NCI-H128 (cell line): ENCODE results near the gene APBA1.

ENCODE experiments used
- DNase-seq: peaks from one replicate; lab custom pipeline; 2025; ENCODE audit not compliant: unreplicated experiment; lab: John Stamatoyannopoulos, UW

APBA1 gene

GRCh38 chr9:69579760-69580581, 92.2 kb downstream of the APBA1 start:
- DNase-seq = no peak

- no peak for DNase-seq
Observed at GRCh38 chr9:69579032-69579758, 93.0 kb downstream of the APBA1 start.

- DNase-seq = no peak
Observed at GRCh38 chr9:69578026-69578425, 94.1 kb downstream of the APBA1 start.

- DNase-seq = no peak
Observed at GRCh38 chr9:69577123-69577522, 95.0 kb downstream of the APBA1 start.

GRCh38 chr9:69574057-69574456, 98.1 kb downstream of the APBA1 start:
- no peak for DNase-seq

- DNase-seq = no peak
Observed at GRCh38 chr9:69573651-69574050, 98.5 kb downstream of the APBA1 start.

GRCh38 chr9:69572611-69573010, 99.6 kb downstream of the APBA1 start:
- DNase-seq = no peak

GRCh38 chr9:69571032-69571431, 101.1 kb downstream of the APBA1 start:
- no peak for DNase-seq

GRCh38 chr9:69569738-69570451, 102.3 kb downstream of the APBA1 start:
- DNase-seq = no peak

GRCh38 chr9:69564557-69564956, 107.6 kb downstream of the APBA1 start:
- no peak for DNase-seq

GRCh38 chr9:69559126-69559525, 113.0 kb downstream of the APBA1 start:
- no peak for DNase-seq

GRCh38 chr9:69556707-69557106, 115.5 kb downstream of the APBA1 start:
- no peak for DNase-seq

GRCh38 chr9:69555802-69556201, 116.4 kb downstream of the APBA1 start:
- DNase-seq = no peak

- DNase-seq = no peak
Observed at GRCh38 chr9:69554945-69555344, 117.2 kb downstream of the APBA1 start.

- no peak for DNase-seq
Observed at GRCh38 chr9:69549310-69550202, 122.6 kb downstream of the APBA1 start.

- DNase-seq = no peak
Observed at GRCh38 chr9:69548681-69549080, 123.5 kb downstream of the APBA1 start.

GRCh38 chr9:69546265-69546664, 125.9 kb downstream of the APBA1 start:
- DNase-seq = no peak

GRCh38 chr9:69542942-69543704, 129.0 kb downstream of the APBA1 start:
- DNase-seq = peak; percentile 58

- DNase-seq = no peak
Observed at GRCh38 chr9:69542058-69542457, 130.1 kb downstream of the APBA1 start.

GRCh38 chr9:69535911-69536310, 136.3 kb downstream of the APBA1 start:
- no peak for DNase-seq
